Measurements from ENCODE around the gene TMEM255B. TPM values are rescaled to one million over a fixed set of nuclear protein-coding genes. Genes with fewer than 3 reads are reported as not detected.
A peak's percentile ranks its signal among the peaks of the same experiment; 100 is the strongest.
"Not testable (repeated sequence)": the region's sequence is repeated elsewhere in the genome, so short reads cannot be mapped to it uniquely, and the experiment has no call there.

The TMEM255B gene
- total RNA-seq, 1 donor from 2014 or later = 19.1 TPM

GRCh38 chr13:113816254-113816929, 57.4 kb downstream of the TMEM255B start:
- no peak for DNase-seq (ENCODE audit: low read depth, low spot score)

DNA sequence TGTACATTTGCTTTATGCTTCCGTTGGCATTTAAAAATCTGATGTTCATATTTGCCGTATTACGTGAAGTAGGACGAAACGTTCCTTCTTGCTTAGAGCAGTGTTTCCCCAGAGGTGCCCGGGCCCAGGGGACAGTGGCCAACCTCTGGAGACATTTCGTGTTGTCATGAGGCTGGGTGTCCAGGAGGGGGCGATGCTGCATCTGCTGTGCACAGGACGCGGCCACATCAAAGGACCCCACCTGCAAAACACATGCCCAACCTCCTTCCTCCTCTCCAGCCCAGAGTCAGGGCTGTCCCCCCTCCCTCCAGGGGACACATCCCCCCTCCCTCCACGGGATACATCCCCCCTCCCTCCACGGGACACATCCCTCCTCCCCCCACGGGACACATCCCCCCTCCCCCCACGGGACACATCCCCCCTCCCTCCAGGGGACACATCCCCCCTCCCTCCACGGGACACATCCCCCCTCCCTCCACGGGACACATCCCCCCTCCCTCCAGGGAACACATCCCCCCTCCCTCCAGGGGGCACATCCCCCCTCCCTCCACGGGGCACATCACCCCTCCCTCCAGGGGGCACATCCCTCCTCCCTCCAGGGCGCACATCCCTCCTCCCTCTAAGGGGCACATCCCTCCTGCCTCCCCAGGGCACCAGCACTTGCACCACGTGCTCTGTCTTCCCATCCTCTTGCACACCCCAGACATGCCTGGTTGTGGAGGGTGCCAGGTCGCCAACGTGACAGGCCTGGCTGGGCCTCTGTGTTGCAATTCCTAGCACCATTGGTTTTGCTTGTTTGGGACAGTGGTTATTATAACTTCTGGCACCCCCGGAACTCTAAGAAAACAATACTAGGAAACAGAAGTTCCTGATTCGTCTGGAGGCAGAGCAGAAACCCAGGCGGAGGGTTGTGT, 58.2 kb downstream of the TMEM255B start:
- DNase-seq (ENCODE audit: low read depth, low spot score) = peak; percentile 83

GRCh38 chr13:113817860-113818691, 59.0 kb downstream of the TMEM255B start:
- no peak for DNase-seq (ENCODE audit: low read depth, low spot score)

DNA sequence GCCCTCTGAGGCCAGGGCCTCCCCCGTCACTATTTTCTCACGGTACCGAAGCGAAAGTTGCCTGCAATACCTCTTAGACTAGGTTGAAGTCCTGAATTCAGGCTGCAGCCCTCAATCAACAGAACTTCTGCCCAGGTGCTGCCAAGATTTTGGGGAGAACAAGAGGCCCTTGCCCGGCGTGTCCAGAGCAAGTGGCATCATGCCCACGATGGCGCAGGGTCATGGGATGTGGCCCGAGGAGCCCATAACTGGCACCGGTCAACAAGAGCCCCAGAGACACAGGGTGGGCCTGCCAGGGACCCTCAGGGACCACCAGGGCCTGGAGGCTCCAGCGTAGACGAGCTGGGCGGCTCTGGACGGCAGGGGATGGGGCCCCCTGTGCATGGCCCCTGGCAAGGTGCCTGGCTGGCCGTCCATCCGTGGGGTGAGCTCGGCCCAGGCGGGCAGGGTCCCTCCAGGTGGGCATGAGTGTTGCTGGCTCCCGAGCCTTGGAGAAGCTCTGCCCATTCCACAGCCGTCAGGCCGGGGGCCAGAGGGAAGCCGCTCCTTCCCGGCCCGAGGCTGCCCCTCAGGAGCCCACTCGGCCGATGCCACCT, 59.8 kb downstream of the TMEM255B start:
- no peak for DNase-seq (ENCODE audit: low read depth, low spot score)

DNA sequence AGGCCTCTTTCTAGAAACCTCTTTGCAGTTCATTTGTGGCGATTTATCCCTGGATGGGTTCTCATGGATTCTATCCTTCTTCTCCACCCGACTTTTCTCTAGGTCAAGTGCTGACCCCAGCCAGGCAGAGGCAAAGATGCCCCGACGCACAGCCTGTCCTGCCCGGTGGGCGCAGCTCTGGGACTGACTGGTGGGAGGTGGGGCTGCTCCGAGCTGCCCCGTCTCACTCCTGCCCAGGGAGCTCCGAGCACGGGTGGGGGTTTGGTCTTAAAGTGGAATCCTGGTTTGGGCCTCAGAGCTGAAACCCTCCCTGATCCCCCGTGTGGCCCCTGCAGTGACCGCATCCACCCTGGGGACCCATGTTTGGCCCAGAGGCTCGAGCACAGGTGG, 60.3 kb downstream of the TMEM255B start:
- no peak for DNase-seq (ENCODE audit: low read depth, low spot score)

GRCh38 chr13:113819731-113820715, 61.0 kb downstream of the TMEM255B start:
- no peak for DNase-seq (ENCODE audit: low read depth, low spot score)

GRCh38 chr13:113820813-113821651, 62.0 kb downstream of the TMEM255B start:
- peak; percentile 56 for DNase-seq (ENCODE audit: low read depth, low spot score)

- DNase-seq (ENCODE audit: low read depth, low spot score) = no peak
These were observed 62.8 kb downstream of the TMEM255B start for GRCh38 chr13:113821847-113822246.

DNA sequence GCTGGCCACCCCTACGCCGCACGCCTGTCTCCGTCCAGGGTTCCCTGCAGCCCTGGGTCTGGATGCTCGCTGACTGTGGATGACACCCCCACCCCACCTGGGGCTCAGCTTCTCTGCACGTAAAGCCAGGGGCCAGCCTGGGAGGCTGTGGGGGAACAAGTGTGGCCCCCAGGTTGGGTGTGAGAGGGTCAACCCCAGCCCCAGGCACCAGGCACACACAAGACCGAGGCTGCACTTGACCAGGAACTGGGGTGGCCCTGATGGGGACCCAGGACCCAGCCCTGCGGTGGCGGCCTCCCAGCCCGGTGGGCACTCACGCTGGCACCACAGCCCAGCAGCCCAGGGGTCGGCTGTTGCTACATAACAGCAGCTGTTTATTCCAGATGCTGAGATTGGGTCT, 63.2 kb downstream of the TMEM255B start:
- DNase-seq (ENCODE audit: low read depth, low spot score) = no peak

GRCh38 chr13:113822956-113823744, 64.1 kb downstream of the TMEM255B start:
- no peak for DNase-seq (ENCODE audit: low read depth, low spot score)

GRCh38 chr13:113823771-113824170, 64.7 kb downstream of the TMEM255B start:
- no peak for DNase-seq (ENCODE audit: low read depth, low spot score)

GRCh38 chr13:113825841-113826240, 66.8 kb downstream of the TMEM255B start:
- DNase-seq (ENCODE audit: low read depth, low spot score) = no peak

GRCh38 chr13:113826446-113826845, 67.4 kb downstream of the TMEM255B start:
- not testable (repeated sequence) for DNase-seq (ENCODE audit: low read depth, low spot score)

DNA sequence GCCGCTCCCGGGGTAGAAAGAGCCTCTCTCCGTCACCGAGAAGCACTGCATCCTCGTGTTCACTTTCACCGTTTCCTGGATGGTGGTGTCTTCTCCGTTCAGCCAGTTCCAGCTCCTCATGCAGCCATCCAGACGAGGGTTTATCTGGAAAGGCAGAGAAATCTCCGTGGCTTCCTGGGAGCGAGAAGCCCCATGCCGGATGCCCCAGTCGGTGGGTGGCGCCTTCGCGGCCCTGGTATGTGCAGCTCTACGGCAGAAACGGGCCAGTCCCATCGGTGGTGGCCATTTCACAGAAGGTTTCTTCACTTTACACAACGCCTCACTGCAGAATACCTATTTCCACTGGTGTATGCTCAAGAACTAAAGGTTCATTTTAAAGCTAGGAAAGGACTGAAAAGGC, 68.0 kb downstream of the TMEM255B start:
- no peak for DNase-seq (ENCODE audit: low read depth, low spot score)

GRCh38 chr13:113828282-113828825, 69.3 kb downstream of the TMEM255B start:
- no peak for DNase-seq (ENCODE audit: low read depth, low spot score)

DNA sequence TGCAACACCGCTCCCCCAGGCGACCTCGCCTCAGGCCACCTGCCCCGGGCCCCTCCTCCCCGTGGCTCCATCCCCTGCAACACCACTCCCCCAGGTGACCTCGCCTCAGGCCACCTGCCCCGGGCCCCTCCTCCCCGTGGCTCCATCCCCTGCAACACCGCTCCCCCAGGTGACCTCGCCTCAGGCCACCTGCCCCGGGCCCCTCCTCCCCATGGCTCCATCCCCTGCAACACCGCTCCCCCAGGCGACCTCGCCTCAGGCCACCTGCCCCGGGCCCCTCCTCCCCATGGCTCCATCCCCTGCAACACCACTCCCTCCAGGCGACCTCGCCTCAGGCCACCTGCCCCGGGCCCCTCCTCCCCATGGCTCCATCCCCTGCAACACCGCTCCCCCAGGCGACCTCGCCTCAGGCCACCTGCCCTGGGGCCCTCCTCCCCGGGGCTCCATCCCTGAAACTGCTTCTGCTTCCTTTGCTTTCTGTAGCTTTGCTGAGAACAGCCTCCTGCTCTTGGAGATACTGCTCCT, 71.5 kb downstream of the TMEM255B start:
- not testable (repeated sequence) for DNase-seq (ENCODE audit: low read depth, low spot score)

- no peak for DNase-seq (ENCODE audit: low read depth, low spot score)
These were observed 72.0 kb downstream of the TMEM255B start for GRCh38 chr13:113831061-113831460.

GRCh38 chr13:113832205-113832604, 73.2 kb downstream of the TMEM255B start:
- no peak for DNase-seq (ENCODE audit: low read depth, low spot score)
